MCF 10A (cell line): ENCODE results near the gene POLN. TPM values are rescaled to one million over a fixed set of nuclear protein-coding genes. Genes with fewer than 3 reads are reported as not detected.

Source experiments
- BruUV-seq: library from RNA; stranded (reverse); fragments of 400-500 nt; replicated peaks from 2 replicates; lab custom pipeline; 2021; lab: Mats Ljungman, UMichigan
- CTCF ChIA-PET: fragments of 300-600 bp; sonication (Branson Sonifier 250); formaldehyde crosslinking; extraction: SDS; loops from one replicate; lab custom pipeline; 2021; ENCODE audit warnings: antibody characterized with exemption, inconsistent platforms; lab: Yijun Ruan, JAX
- POLR2A ChIA-PET: fragments of 300-600, 350-650 bp; sonication (Branson Sonifier 250); formaldehyde crosslinking; extraction: SDS; loops from one replicate; lab custom pipeline; 2020; ENCODE audit warnings: antibody characterized with exemption, inconsistent platforms; lab: Yijun Ruan, JAX
- DNase-seq: peaks from one replicate; pipeline ENCODE4 v3.0.0-alpha.2; 2018; ENCODE audit not compliant: unreplicated experiment
- H3K27ac Mint-ChIP-seq: one replicate; pipeline ENCODE4 v1.8.0; 2022; ENCODE audit warnings: mild to moderate bottlenecking, low read depth, mixed read lengths; ENCODE audit not compliant: unreplicated experiment
- H3K27me3 Mint-ChIP-seq: one replicate; pipeline ENCODE4 v1.8.0; 2022; ENCODE audit warnings: mixed read lengths; ENCODE audit not compliant: insufficient read depth, unreplicated experiment
- H3K36me3 Mint-ChIP-seq: one replicate; pipeline ENCODE4 v1.8.0; 2022; ENCODE audit warnings: mild to moderate bottlenecking, moderate library complexity, mixed read lengths; ENCODE audit not compliant: insufficient read depth, unreplicated experiment
- H3K4me1 Mint-ChIP-seq: one replicate; pipeline ENCODE4 v1.8.0; 2022; ENCODE audit warnings: mixed read lengths; ENCODE audit not compliant: insufficient read depth, unreplicated experiment
- H3K4me3 Mint-ChIP-seq: one replicate; pipeline ENCODE4 v1.8.0; 2022; ENCODE audit warnings: mild to moderate bottlenecking, moderate library complexity, mixed read lengths; ENCODE audit not compliant: unreplicated experiment
- H3K9me3 Mint-ChIP-seq: one replicate; pipeline ENCODE4 v1.8.0; 2022; ENCODE audit warnings: mixed read lengths; ENCODE audit not compliant: unreplicated experiment
- CTCF ChIP-seq: fragments of 200-600 bp; IDR thresholded peaks from one replicate; pipeline ENCODE4 v1.8.0; 2022; ENCODE audit warnings: antibody characterized with exemption, mild to moderate bottlenecking; ENCODE audit not compliant: unreplicated experiment
- intact Hi-C: fragments of 100-400 bp; cut with micrococcal nuclease; formaldehyde crosslinking; loops from 2 replicates; pipeline ENCODE4 v1.14.1; 2022
- total RNA-seq: library from RNA; stranded (reverse); gene quantifications from 2 replicates; pipeline ENCODE4 v1.2.3, GENCODE V29; 2022

POLN gene
- total RNA-seq, 1 experiment from 2014 or later, result 3.1 TPM

GRCh38 chr4:2065106-2065930, 176.6 kb downstream of the POLN start:
- ChIA-PET POLR2A (no interaction called here), CTCF (no interaction called here)
- no TSS peak for BruUV-seq
- Mint-ChIP-seq H3K27ac (no peak overlapping the region), H3K36me3 (peaks cover 5% of the 10 kb centered on the region), H3K4me1 (no peaks in the 10 kb centered on the region), H3K4me3 (no peak overlapping the region), H3K9me3 (no peaks in the 10 kb centered on the region), H3K27me3 (no peaks in the 10 kb centered on the region)
- intact Hi-C loops, result no loop called here
- no peak for TF ChIP-seq CTCF
- no peak for DNase-seq

GRCh38 chr4:2064276-2064991, 177.5 kb downstream of the POLN start:
- CTCF ChIA-PET, result interaction anchor here (0.6 kb wide), 1 partner anchor 151 kb away, joined by 4 read pairs; no protein-coding TSS in a partner anchor
- no TSS peak for BruUV-seq
- H3K27me3 Mint-ChIP-seq, result no peaks in the 10 kb centered on the region
- no peak overlapping the region for H3K4me3 Mint-ChIP-seq
- H3K9me3 Mint-ChIP-seq, result no peaks in the 10 kb centered on the region
- TF ChIP-seq CTCF, result no peak
- no peak for DNase-seq
- H3K36me3 Mint-ChIP-seq, result peaks cover 5% of the 10 kb centered on the region
- no peaks in the 10 kb centered on the region for H3K4me1 Mint-ChIP-seq
- intact Hi-C loops, result no loop called here
- H3K27ac Mint-ChIP-seq, result no peak overlapping the region
- POLR2A ChIA-PET, result no interaction called here

GRCh38 chr4:2063557-2064275, 178.2 kb downstream of the POLN start:
- POLR2A ChIA-PET, result no interaction called here

More at GRCh38 chr4:2063557-2064275, 178.2 kb downstream of the POLN start:
- DNase-seq, result no peak
- Mint-ChIP-seq H3K36me3 (peaks cover 5% of the 10 kb centered on the region), H3K27me3 (no peaks in the 10 kb centered on the region), H3K4me3 (no peak overlapping the region), H3K27ac (no peak overlapping the region), H3K4me1 (no peaks in the 10 kb centered on the region), H3K9me3 (no peaks in the 10 kb centered on the region)
- no TSS peak for BruUV-seq
- no peak for TF ChIP-seq CTCF
- intact Hi-C loops, result no loop called here
- CTCF ChIA-PET, result no interaction called here
